B cell (primary cell): ENCODE measurements around the gene ADD3. TPM values are rescaled to one million over a fixed set of nuclear protein-coding genes. Genes with fewer than 3 reads are reported as not detected.

Experiments used
- ATAC-seq: fragments of 200-7000 bp; cut with Tn5 transposase; one replicate; pipeline ENCODE4 v1.10.0; 2021; ENCODE audit warnings: low read depth, mild to moderate bottlenecking, moderate number of reproducible peaks, moderate library complexity
- CTCF ChIA-PET: fragments of 350-600 bp; sonication (Branson Sonifier 250); formaldehyde crosslinking; loops from one replicate; lab custom pipeline; 2021; ENCODE audit warnings: antibody characterized with exemption, inconsistent platforms; lab: Charles Lee
- POLR2A ChIA-PET: fragments of 350-600 bp; sonication (Branson Sonifier 250); formaldehyde crosslinking; loops from one replicate; lab custom pipeline; 2021; ENCODE audit warnings: antibody characterized with exemption; lab: Charles Lee
- DNase-seq: peaks from one replicate; pipeline ENCODE4 v3.0.0; 2013
- H2AFZ ChIP-seq: 2 replicates; pipeline ENCODE4 v1.6.1; 2012; ENCODE audit warnings: mild to moderate bottlenecking, low read depth, low read length; ENCODE audit not compliant: insufficient read depth, poor library complexity, severe bottlenecking
- H3K27ac ChIP-seq, 2 donors: 1 replicate in 1 of 2; 2 replicates in 1 of 2; pipeline ENCODE4 v1.5.1; 2012 to 2013; ENCODE audit warnings: low read length in 2 of 2, mild to moderate bottlenecking in 2 of 2, moderate library complexity in 1 of 2
- H3K27me3 ChIP-seq, 4 experiments: fragments of 200-600 bp in 1 of 4; sonication (generic) in 1 of 4; replicated peaks in 1 of 4; 1 replicate in 2 of 4; 2 replicates in 2 of 4; pipeline versions ENCODE4 v1.6.1 to v1.7.0; 2013 to 2016; ENCODE audit warnings: low read length in 3 of 4, mild to moderate bottlenecking in 2 of 4, mixed read lengths in 1 of 4, moderate library complexity in 1 of 4; ENCODE audit not compliant: insufficient read depth in 4 of 4, control insufficient read depth in 3 of 4; ENCODE audit errors: control extremely low read depth in 1 of 4
- H3K36me3 ChIP-seq, 2 experiments: replicated peaks in 1 of 2; 1 replicate in 1 of 2; 2 replicates in 1 of 2; pipeline versions ENCODE4 v1.6.1 to v1.7.1; 2013; ENCODE audit warnings: low read length in 1 of 2; ENCODE audit not compliant: insufficient read depth in 2 of 2, control insufficient read depth in 1 of 2; ENCODE audit errors: control extremely low read depth in 1 of 2, extremely low read depth in 1 of 2
- H3K4me1 ChIP-seq, 2 donors: fragments of 200-600 bp in 1 of 2; sonication (generic) in 1 of 2; 1 replicate in 1 of 2; 2 replicates in 1 of 2; pipeline versions ENCODE4 v1.5.1 to v1.6.1; 2013 to 2017; ENCODE audit warnings: low read length in 2 of 2; ENCODE audit not compliant: control insufficient read depth in 2 of 2, insufficient read depth in 2 of 2
- H3K4me2 ChIP-seq: replicated peaks from 2 replicates; pipeline ENCODE3; 2012; ENCODE audit warnings: mild to moderate bottlenecking, low read depth, low read length; ENCODE audit not compliant: poor library complexity, severe bottlenecking
- H3K4me3 ChIP-seq, 5 experiments: fragments of 200-600 bp in 1 of 5; sonication (generic) in 1 of 5; 1 replicate in 3 of 5; 2 replicates in 2 of 5; pipeline versions ENCODE4 v1.5.1 to v1.7.0; 2011 to 2016; ENCODE audit warnings: low read length in 4 of 5, mild to moderate bottlenecking in 4 of 5, low read depth in 2 of 5, control low read depth in 1 of 5, moderate library complexity in 1 of 5; ENCODE audit not compliant: insufficient read depth in 1 of 5; ENCODE audit errors: control extremely low read depth in 1 of 5, extremely low read depth in 1 of 5
- H3K79me2 ChIP-seq: fragments of 200-600 bp; sonication (generic); one replicate; pipeline ENCODE4 v1.6.0; 2016; ENCODE audit warnings: low read length; ENCODE audit not compliant: control insufficient read depth, insufficient read depth
- H3K9ac ChIP-seq: fragments of 200-600 bp; sonication (generic); 2 replicates; pipeline ENCODE4 v1.6.1; 2017; ENCODE audit warnings: mild to moderate bottlenecking, low read length, moderate library complexity
- H3K9me3 ChIP-seq, 3 donors: one replicate each; pipeline versions ENCODE4 v1.6.1 to v1.7.1; 2013; ENCODE audit warnings: low read length in 2 of 3; ENCODE audit not compliant: control insufficient read depth in 2 of 3, insufficient read depth in 1 of 3; ENCODE audit errors: control extremely low read depth in 1 of 3
- H4K20me1 ChIP-seq: 2 replicates; pipeline ENCODE4 v1.6.0; 2012; ENCODE audit warnings: mild to moderate bottlenecking, low read length; ENCODE audit not compliant: insufficient read depth, control insufficient read depth, poor library complexity, severe bottlenecking
- H3K27ac Mint-ChIP-seq: one replicate; pipeline ENCODE4 v1.8.0; 2021; ENCODE audit warnings: mixed read lengths
- H3K27me3 Mint-ChIP-seq: one replicate; pipeline ENCODE4 v1.8.0; 2021; ENCODE audit warnings: mixed read lengths
- H3K4me1 Mint-ChIP-seq: one replicate; pipeline ENCODE4 v1.8.0; 2021; ENCODE audit warnings: mixed read lengths
- H3K4me3 Mint-ChIP-seq: one replicate; pipeline ENCODE4 v1.8.0; 2021; ENCODE audit warnings: mixed read lengths
- H3K9me3 Mint-ChIP-seq: one replicate; pipeline ENCODE4 v1.8.0; 2022; ENCODE audit warnings: mixed read lengths; ENCODE audit not compliant: insufficient read depth
- CTCF ChIP-seq: fragments of 200-600 bp; IDR thresholded peaks from one replicate; pipeline ENCODE4 v1.8.0; 2022; ENCODE audit warnings: antibody characterized with exemption, mild to moderate bottlenecking
- EZH2 ChIP-seq: IDR thresholded peaks from 2 replicates; pipeline ENCODE4 v1.6.1; 2012; ENCODE audit warnings: borderline replicate concordance, low read depth, mild to moderate bottlenecking, moderate library complexity, low read length; ENCODE audit not compliant: insufficient read depth, poor library complexity, severe bottlenecking
- WGBS: methylation state at CpG from one replicate; pipeline ENCODE4 v1.1.5; 2013; ENCODE audit warnings: missing lambda C conversion rate; ENCODE audit not compliant: insufficient coverage; 5-methylcytosine and 5-hydroxymethylcytosine counted together
- intact Hi-C: fragments of 100-400 bp; cut with micrococcal nuclease; formaldehyde crosslinking; loops from one replicate; pipeline ENCODE4 v1.10.0; 2022
- polyA plus RNA-seq: library from polyadenylated mRNA; depleted of rRNA; stranded (reverse); fragments of >200 nt; gene quantifications from 2 replicates; pipeline ENCODE4 v1.2.3, GENCODE V29; 2012
- total RNA-seq, 2 donors: library from RNA; stranded (reverse); fragments of 120-200 nt in 1 of 2; gene quantifications; 1 replicate in 1 of 2; 2 replicates in 1 of 2; pipeline versions ENCODE4 v1.2.3 to v1.2.4, GENCODE V29; 2013 to 2022

The ADD3 gene
- total and polyA plus RNA-seq, 2 donors (not counting 1 experiment from before 2014, with no cell fraction given), result 156 to 185 TPM

GRCh38 chr10:110174816-110175215, 167.0 kb downstream of the ADD3 start:
- Mint-ChIP-seq H3K27ac (no peak overlapping the region), H3K9me3 (no peaks in the 10 kb centered on the region), H3K4me1 (peaks cover 12% of the 10 kb centered on the region), H3K4me3 (no peak overlapping the region), H3K27me3 (peaks cover 68% of the 10 kb centered on the region)
- no peaks in the 10 kb centered on the region for H3K79me2 ChIP-seq
- DNase-seq, result no peak
- ChIA-PET CTCF (interaction anchor here (1.2 kb wide), 1 partner anchor 31 kb away, joined by 3 read pairs; no protein-coding TSS in a partner anchor), POLR2A (no interaction called here)
- H3K4me2 ChIP-seq, result no peak overlapping the region
- 90% methylated on average over 3 of the region's 5 CpGs for WGBS
- H3K36me3 ChIP-seq, result no peaks in the 10 kb centered on the region
- H3K9me3 ChIP-seq, result no peaks in the 10 kb centered on the region
- H3K9ac ChIP-seq, result no peak overlapping the region
- H2AFZ ChIP-seq, result no peak overlapping the region
- peaks cover 0 to 60% (median 29%) of the 10 kb centered on the region in 4 experiments for H3K27me3 ChIP-seq
- peaks cover 15 to 19% of the 10 kb centered on the region in 2 donors for H3K4me1 ChIP-seq
- intact Hi-C loops, result no loop called here
- ATAC-seq, result no peak
- no peak for TF ChIP-seq EZH2
- TF ChIP-seq CTCF, result no peak
- H4K20me1 ChIP-seq, result no peaks in the 10 kb centered on the region
- no peak overlapping the region for H3K4me3 ChIP-seq
- H3K27ac ChIP-seq, result no peak overlapping the region

- Histone ChIP-seq H3K79me2 (no peaks in the 10 kb centered on the region), H3K36me3 (no peaks in the 10 kb centered on the region), H3K9ac (no peak overlapping the region), H3K9me3 (no peaks in the 10 kb centered on the region), H3K4me2 (no peak overlapping the region), H4K20me1 (no peaks in the 10 kb centered on the region), H3K27ac (no peak overlapping the region), H3K4me1 (peaks cover 15 to 17% of the 10 kb centered on the region in 2 donors), H3K27me3 (peaks cover 0 to 54% (median 27%) of the 10 kb centered on the region in 4 experiments), H3K4me3 (no peak overlapping the region), H2AFZ (no peak overlapping the region)
- Mint-ChIP-seq H3K27me3 (peaks cover 63% of the 10 kb centered on the region), H3K4me3 (no peak overlapping the region), H3K4me1 (peaks cover 9% of the 10 kb centered on the region), H3K27ac (no peak overlapping the region), H3K9me3 (no peaks in the 10 kb centered on the region)
- TF ChIP-seq CTCF (no peak), EZH2 (no peak)
- no peak for ATAC-seq
- no CpG with 5 or more reads among the region's 2 CpGs for WGBS
- CTCF ChIA-PET, result interaction anchor here (1.2 kb wide), 1 partner anchor 30 kb away, joined by 3 read pairs; no protein-coding TSS in a partner anchor
- intact Hi-C loops, result no loop called here
- DNase-seq, result no peak
- POLR2A ChIA-PET, result no interaction called here
Measured at GRCh38 chr10:110175406-110175805, 167.6 kb downstream of the ADD3 start.
